ENCODE results near the gene OR2T29.
"Not testable (repeated sequence)": the region's sequence is repeated elsewhere in the genome, so short reads cannot be mapped to it uniquely, and the experiment has no call there.

The OR2T29 gene

GRCh38 chr1:248507773-248508172 is 54.8 kb downstream of the OR2T29 start, which contains the start of gene OR2G6:
Gene OR2G6 (plus strand): TSS chr1:248508073. CDS start chr1:248521647, 13,574 bp downstream.
- DNase-seq = not testable (repeated sequence)

Measured in stimulated activated CD4-positive, alpha-beta T cell treated with anti-CD3 and anti-CD28 coated beads, Interleukin-4, amount 100 ng/mL, for 1 hour (primary cell).